Tibial nerve (tissue), 4 donors: ENCODE measurements around the gene LTO1.

Experiments used
- EP300 ChIP-seq, 2 donors: sonication (generic); formaldehyde crosslinking; IDR thresholded peaks; one replicate each; pipeline ENCODE4 v1.6.1; 2017; ENCODE audit warnings: antibody characterized with exemption in 2 of 2, mild to moderate bottlenecking in 1 of 2
- POLR2A ChIP-seq, 2 donors: fragments of 450-650 bp; IDR thresholded peaks; one replicate each; pipeline ENCODE4 v1.6.1; 2017; ENCODE audit warnings: antibody characterized with exemption in 2 of 2, mild to moderate bottlenecking in 2 of 2, moderate library complexity in 2 of 2
- TF ChIP-seq, protein P1 (sequence below), 5 experiments: fragments of 200-600 bp in 3 of 5; fragments of 450-650 bp in 2 of 5; sonication (generic) in 3 of 5; IDR thresholded peaks; one replicate each; pipeline ENCODE4 v1.5.1; 2016 to 2019; ENCODE audit warnings: antibody characterized with exemption in 5 of 5, mild to moderate bottlenecking in 3 of 5, moderate library complexity in 2 of 5

DNA sequence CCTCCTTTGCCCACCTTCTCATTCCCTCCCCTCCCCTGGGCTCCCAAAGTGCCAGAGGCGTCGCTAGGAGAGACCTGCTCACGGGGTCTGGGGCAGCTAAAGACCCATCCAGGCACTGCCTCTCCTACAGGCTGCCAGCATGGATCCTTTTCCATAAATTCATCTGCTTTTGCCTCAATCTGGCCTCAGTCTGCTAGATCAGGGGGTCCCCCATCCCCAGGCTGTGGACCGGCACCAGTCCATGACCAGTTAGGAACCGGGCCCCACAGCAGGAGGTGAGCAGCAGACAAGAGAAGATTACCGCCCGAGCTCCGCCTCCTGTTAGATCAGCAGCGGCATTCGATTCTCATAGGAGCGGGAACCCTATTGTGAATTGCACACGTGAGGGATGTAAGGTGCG, 12.3 kb downstream of the LTO1 start:
- TF ChIP-seq, protein P1, sequence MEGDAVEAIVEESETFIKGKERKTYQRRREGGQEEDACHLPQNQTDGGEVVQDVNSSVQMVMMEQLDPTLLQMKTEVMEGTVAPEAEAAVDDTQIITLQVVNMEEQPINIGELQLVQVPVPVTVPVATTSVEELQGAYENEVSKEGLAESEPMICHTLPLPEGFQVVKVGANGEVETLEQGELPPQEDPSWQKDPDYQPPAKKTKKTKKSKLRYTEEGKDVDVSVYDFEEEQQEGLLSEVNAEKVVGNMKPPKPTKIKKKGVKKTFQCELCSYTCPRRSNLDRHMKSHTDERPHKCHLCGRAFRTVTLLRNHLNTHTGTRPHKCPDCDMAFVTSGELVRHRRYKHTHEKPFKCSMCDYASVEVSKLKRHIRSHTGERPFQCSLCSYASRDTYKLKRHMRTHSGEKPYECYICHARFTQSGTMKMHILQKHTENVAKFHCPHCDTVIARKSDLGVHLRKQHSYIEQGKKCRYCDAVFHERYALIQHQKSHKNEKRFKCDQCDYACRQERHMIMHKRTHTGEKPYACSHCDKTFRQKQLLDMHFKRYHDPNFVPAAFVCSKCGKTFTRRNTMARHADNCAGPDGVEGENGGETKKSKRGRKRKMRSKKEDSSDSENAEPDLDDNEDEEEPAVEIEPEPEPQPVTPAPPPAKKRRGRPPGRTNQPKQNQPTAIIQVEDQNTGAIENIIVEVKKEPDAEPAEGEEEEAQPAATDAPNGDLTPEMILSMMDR (IDR thresholded peaks at IDR 0.05), result no peak
- TF ChIP-seq POLR2A (IDR thresholded peaks at IDR 0.05) (no peak), EP300 (IDR thresholded peaks at IDR 0.05) (no peak)
